ENCODE measurements around the gene ANKRD9. TPM values are rescaled to one million over a fixed set of nuclear protein-coding genes. Genes with fewer than 3 reads are reported as not detected.

Gene ANKRD9
- total and polyA plus RNA-seq, 12 donors, result 94.4 to 264 (median 120) TPM

GRCh38 chr14:102510616-102511520 is 1.3 kb upstream of the ANKRD9 start:
- Histone ChIP-seq H3K27ac (peak overlapping the region; percentile 57 to 92 (median 88)), H3K27me3 (no peaks in the 10 kb centered on the region), H3K4me3 (peak overlapping the region in 8 of 10 donors; percentile 55 to 83 (median 70)), H3K4me1 (peaks cover 0 to 32% (median 19%) of the 10 kb centered on the region in 9 donors), H3K9me3 (no peaks in the 10 kb centered on the region), H3K36me3 (peaks cover 0 to 16% (median 6%) of the 10 kb centered on the region in 9 donors)
- ATAC-seq (peak in 6 of 8 donors; percentile 13 to 46 (median 31)), DNase-seq (peak in 1 of 2 donors; percentile 59)
- WGBS, 2 donors, result 66 to 71% methylated on average over 19 of the region's 19 CpGs
- intact Hi-C loops (cut with DNase I), result loop anchor here in 2 of 10 donors (10.0 kb wide), 2 partner anchors 186 to 196 kb away; partner anchors contain the start of gene ZNF839 (in 1 of the 2)
- TF ChIP-seq CTCF (IDR thresholded peaks at IDR 0.05), result no peak

- no peak for TF ChIP-seq CTCF (IDR thresholded peaks at IDR 0.05)
- Histone ChIP-seq H3K9me3 (no peaks in the 10 kb centered on the region), H3K36me3 (peaks cover 0 to 19% (median 6%) of the 10 kb centered on the region in 9 donors), H3K27ac (peak overlapping the region; percentile 89 to 97 (median 94)), H3K4me1 (peaks cover 0 to 50% (median 27%) of the 10 kb centered on the region in 9 donors), H3K4me3 (peak overlapping the region; percentile 41 to 77 (median 68)), H3K27me3 (no peaks in the 10 kb centered on the region)
- 4 to 6% methylated on average over 49 to 109 of the region's 110 CpGs for WGBS, 2 donors
- DNase-seq, result peak; percentile 71 to 77
- intact Hi-C loops (cut with DNase I), result no loop called here
- ATAC-seq, result peak; percentile 6 to 53 (median 28)
Measured at GRCh38 chr14:102508774-102509745, 516 bp downstream of the ANKRD9 start.

GRCh38 chr14:102508410-102508773 is 1.2 kb downstream of the ANKRD9 start:
- Histone ChIP-seq H3K9me3 (no peaks in the 10 kb centered on the region), H3K36me3 (peaks cover 0 to 19% (median 6%) of the 10 kb centered on the region in 9 donors), H3K4me3 (peak overlapping the region; percentile 41 to 77 (median 68)), H3K4me1 (peaks cover 0 to 57% (median 33%) of the 10 kb centered on the region in 9 donors), H3K27ac (peak overlapping the region; percentile 89 to 97 (median 94)), H3K27me3 (no peaks in the 10 kb centered on the region)
- DNase-seq (peak; percentile 50 to 52), ATAC-seq (peak in 6 of 8 donors; percentile 19 to 41 (median 32))
- 50 to 62% methylated on average over 14 of the region's 14 CpGs for WGBS, 2 donors
- no peak for TF ChIP-seq CTCF (IDR thresholded peaks at IDR 0.05)
- intact Hi-C loops (cut with DNase I), result no loop called here

All from heart right ventricle (tissue), 16 donors.